BLaER1 treated with 17β-estradiol and CSF1 and Interleukin-3, amounts not matched to agents 10 nM and 100 nM (cell line): Measurements from ENCODE around the gene AFAP1L1.

Source experiments
- H3K27ac ChIP-seq, 11 experiments: shearing (Covaris generic); formaldehyde crosslinking; 2 replicates each; pipeline ENCODE4 v1.8.1; 2022
- H3K27me3 ChIP-seq, 11 experiments: shearing (Covaris generic); formaldehyde crosslinking; 2 replicates each; pipeline ENCODE4 v1.8.1; 2022
- H3K36me3 ChIP-seq, 11 experiments: shearing (Covaris generic); formaldehyde crosslinking; 2 replicates each; pipeline ENCODE4 v1.8.1; 2022
- H3K4me1 ChIP-seq, 10 experiments: shearing (Covaris generic); formaldehyde crosslinking; 2 replicates each; pipeline ENCODE4 v1.8.1; 2022
- H3K4me2 ChIP-seq, 11 experiments: shearing (Covaris generic); formaldehyde crosslinking; 2 replicates each; pipeline ENCODE4 v1.8.1; 2022
- H3K4me3 ChIP-seq, 10 experiments: shearing (Covaris generic); formaldehyde crosslinking; 2 replicates each; pipeline ENCODE4 v1.8.1; 2022
- H3K9ac ChIP-seq, 11 experiments: shearing (Covaris generic); formaldehyde crosslinking; 2 replicates each; pipeline ENCODE4 v1.8.1; 2022
- H3K9me3 ChIP-seq, 11 experiments: shearing (Covaris generic); formaldehyde crosslinking; replicated peaks in 1 of 11; 2 replicates each; pipeline ENCODE4 v1.8.1; 2022
- H4K20me1 ChIP-seq, 11 experiments: shearing (Covaris generic); formaldehyde crosslinking; 2 replicates each; pipeline ENCODE4 v1.8.1; 2022
- Cebpa-rat ChIP-seq, 11 experiments: shearing (Covaris generic); IDR thresholded peaks; 2 replicates each; pipeline ENCODE4 v1.8.1; 2022

Gene AFAP1L1

DNA sequence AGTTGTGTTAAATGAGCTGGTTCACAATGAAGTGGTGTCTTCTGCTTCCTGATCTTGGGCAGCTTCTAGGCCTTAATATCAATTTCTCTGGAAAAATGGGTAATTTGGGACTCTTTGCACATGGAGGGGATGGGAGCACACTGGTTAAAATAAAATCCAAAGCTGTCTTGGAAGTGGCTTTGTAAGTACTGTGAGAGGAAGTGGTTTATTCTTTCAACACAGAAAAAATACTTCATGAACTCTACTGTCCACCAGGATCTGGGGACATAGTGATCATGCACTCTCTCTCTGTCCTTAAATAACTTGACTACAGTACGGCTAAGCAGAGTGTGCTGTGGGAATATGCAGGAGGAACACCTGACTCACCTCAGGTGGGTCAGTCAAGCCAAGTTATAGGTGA lies 88.6 kb downstream of the AFAP1L1 start:
- Histone ChIP-seq H3K4me2 (peak overlapping the region; percentile 2 to 94 (median 87); a peak in 21 of 22 replicates), H4K20me1 (peaks cover 0 to 7% (median 0%) of the 10 kb centered on the region in 11 experiments; a peak in 4 of 22 replicates), H3K27me3 (no peaks in the 10 kb centered on the region), H3K9ac (peak overlapping the region in 5 of 11 experiments; percentile 15 to 40 (median 31); a peak in 7 of 22 replicates), H3K4me1 (peaks cover 31 to 55% (median 42%) of the 10 kb centered on the region in 10 experiments), H3K4me3 (peak overlapping the region in 2 of 10 experiments; percentile 17 to 30; a peak in 2 of 20 replicates), H3K36me3 (peaks cover 6 to 37% (median 19%) of the 10 kb centered on the region in 11 experiments; a peak in 20 of 22 replicates), H3K9me3 (no peaks in the 10 kb centered on the region), H3K27ac (peak overlapping the region in 8 of 11 experiments; percentile 11 to 72 (median 36); a peak in 13 of 22 replicates)
- TF ChIP-seq Cebpa-rat (IDR thresholded peaks at IDR 0.05) = no peak

DNA sequence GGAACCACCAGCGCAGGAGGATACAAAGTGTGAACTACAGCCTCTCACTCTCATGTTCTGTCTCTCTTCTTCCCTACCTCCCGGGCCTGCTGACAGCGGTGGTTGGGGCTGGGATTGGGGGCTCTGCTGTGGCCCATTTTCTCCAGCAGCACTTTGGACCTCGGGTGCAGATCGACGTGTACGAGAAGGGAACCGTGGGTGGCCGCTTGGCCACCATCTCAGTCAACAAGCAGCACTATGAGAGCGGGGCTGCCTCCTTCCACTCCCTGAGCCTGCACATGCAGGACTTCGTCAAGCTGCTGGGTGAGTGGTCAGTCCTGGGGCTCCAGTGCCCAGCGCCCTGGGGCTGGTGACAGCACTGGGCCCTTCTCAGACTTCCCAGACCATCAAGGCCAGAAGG lies 90.9 kb downstream of the AFAP1L1 start:
- Histone ChIP-seq H3K4me1 (peaks cover 31 to 52% (median 35%) of the 10 kb centered on the region in 10 experiments), H3K9me3 (no peaks in the 10 kb centered on the region), H3K9ac (no peak overlapping the region), H3K4me3 (no peak overlapping the region), H3K4me2 (no peak overlapping the region), H3K36me3 (peaks cover 0 to 41% (median 15%) of the 10 kb centered on the region in 11 experiments; a peak in 14 of 22 replicates), H3K27ac (no peak overlapping the region), H3K27me3 (no peaks in the 10 kb centered on the region), H4K20me1 (peaks cover 0 to 7% (median 0%) of the 10 kb centered on the region in 11 experiments; a peak in 4 of 22 replicates)
- no peak for TF ChIP-seq Cebpa-rat (IDR thresholded peaks at IDR 0.05)

DNA sequence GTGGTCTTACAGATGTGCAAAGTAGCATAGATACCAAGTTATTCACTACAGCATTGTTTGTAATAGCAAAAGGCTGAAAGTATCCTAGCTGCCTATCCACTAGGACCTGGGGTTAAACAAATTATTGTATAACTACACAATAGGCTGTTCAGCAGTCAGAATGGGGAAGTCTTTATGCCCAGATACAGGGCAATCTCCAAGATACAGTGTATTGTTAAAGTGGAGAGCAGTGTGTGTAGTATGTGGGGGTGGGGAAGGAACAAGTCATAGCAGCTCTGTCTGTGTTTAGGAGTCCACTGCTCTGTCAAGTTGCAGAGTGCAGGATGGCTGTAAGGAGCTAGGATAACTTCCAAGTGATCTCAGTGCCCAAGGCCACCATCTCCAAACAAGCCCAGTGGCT lies 91.7 kb downstream of the AFAP1L1 start:
- Histone ChIP-seq H3K27ac (no peak overlapping the region), H3K4me2 (peak overlapping the region in 3 of 11 experiments; percentile 2 to 24 (median 11); a peak in 3 of 22 replicates), H3K9me3 (no peaks in the 10 kb centered on the region), H4K20me1 (peaks cover 0 to 12% (median 0%) of the 10 kb centered on the region in 11 experiments; a peak in 4 of 22 replicates), H3K9ac (no peak overlapping the region), H3K4me3 (no peak overlapping the region), H3K36me3 (peaks cover 0 to 47% (median 16%) of the 10 kb centered on the region in 11 experiments; a peak in 16 of 22 replicates), H3K4me1 (peaks cover 32 to 55% (median 39%) of the 10 kb centered on the region in 10 experiments), H3K27me3 (no peaks in the 10 kb centered on the region)
- no peak for TF ChIP-seq Cebpa-rat (IDR thresholded peaks at IDR 0.05)

DNA sequence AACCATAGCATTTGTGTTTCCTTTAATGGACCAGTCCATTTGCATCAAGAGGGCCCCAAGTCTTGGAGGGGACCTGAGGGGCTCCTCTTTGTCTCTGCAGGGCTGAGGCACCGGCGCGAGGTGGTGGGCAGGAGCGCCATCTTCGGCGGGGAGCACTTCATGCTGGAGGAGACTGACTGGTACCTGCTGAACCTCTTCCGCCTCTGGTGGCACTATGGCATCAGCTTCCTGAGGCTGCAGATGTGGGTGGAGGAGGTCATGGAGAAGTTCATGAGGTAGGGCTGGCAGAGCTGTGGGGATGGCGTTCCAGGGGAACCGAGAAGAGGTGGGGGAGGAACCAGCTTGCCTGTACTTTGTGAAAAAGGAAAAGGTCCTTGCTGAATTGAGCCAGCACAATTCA lies 92.3 kb downstream of the AFAP1L1 start:
- Histone ChIP-seq H3K4me3 (no peak overlapping the region), H3K27ac (no peak overlapping the region), H3K4me2 (peak overlapping the region in 3 of 11 experiments; percentile 2 to 24 (median 11); a peak in 3 of 22 replicates), H3K9me3 (no peaks in the 10 kb centered on the region), H3K27me3 (no peaks in the 10 kb centered on the region), H3K36me3 (peaks cover 0 to 53% (median 21%) of the 10 kb centered on the region in 11 experiments; a peak in 16 of 22 replicates), H4K20me1 (peaks cover 0 to 14% (median 0%) of the 10 kb centered on the region in 11 experiments; a peak in 4 of 22 replicates), H3K9ac (no peak overlapping the region; a peak in 1 of 22 replicates), H3K4me1 (peaks cover 27 to 50% (median 34%) of the 10 kb centered on the region in 10 experiments)
- no peak for TF ChIP-seq Cebpa-rat (IDR thresholded peaks at IDR 0.05)

DNA sequence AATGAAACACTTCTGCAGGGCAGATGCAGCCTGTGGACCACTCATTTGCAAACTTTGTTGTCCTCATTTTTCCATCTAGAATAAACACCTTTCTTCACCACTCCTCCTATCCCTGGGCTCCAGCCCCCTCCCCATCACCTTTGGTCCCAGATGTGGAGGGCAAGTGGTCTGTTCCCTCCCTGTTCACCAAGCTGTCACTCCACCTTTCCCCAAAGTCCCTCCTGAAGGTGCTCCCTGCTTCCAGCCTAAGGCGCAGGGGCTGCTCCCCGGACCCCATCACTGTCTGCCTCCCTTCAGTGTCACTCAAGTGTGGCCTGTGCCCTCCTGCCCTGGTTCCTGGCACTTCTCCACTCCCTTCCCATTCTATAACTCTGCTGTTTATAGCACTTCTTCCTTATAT lies 93.1 kb downstream of the AFAP1L1 start:
- Histone ChIP-seq H4K20me1 (peaks cover 0 to 10% (median 0%) of the 10 kb centered on the region in 11 experiments; a peak in 3 of 22 replicates), H3K4me1 (peaks cover 19 to 42% (median 26%) of the 10 kb centered on the region in 10 experiments), H3K9ac (no peak overlapping the region), H3K9me3 (no peaks in the 10 kb centered on the region), H3K4me3 (no peak overlapping the region), H3K27ac (no peak overlapping the region), H3K27me3 (no peaks in the 10 kb centered on the region), H3K36me3 (peaks cover 0 to 57% (median 21%) of the 10 kb centered on the region in 11 experiments; a peak in 16 of 22 replicates), H3K4me2 (no peak overlapping the region)
- no peak for TF ChIP-seq Cebpa-rat (IDR thresholded peaks at IDR 0.05)

DNA sequence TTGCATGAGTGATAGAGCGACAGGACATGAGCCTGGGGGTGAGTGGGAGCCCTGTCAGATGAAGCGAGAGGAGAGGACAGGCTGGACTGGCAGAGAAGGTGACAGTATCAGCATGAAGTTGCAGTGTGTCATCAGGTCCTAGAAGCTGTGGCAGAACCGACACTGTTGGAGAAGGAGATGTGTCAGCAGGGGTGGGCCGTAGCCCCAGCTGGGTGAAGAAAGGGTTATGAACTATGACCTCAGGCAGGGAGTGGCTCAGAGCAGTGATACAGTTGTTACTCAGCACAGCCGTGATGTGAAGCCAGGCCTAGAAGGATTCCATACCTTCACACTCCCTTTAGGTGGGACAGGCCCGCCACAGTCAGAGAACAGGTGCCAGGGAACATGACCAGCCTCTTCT lies 93.8 kb downstream of the AFAP1L1 start:
- H4K20me1 ChIP-seq = peaks cover 0 to 10% (median 0%) of the 10 kb centered on the region in 11 experiments; a peak in 2 of 22 replicates
- H3K36me3 ChIP-seq = peaks cover 0 to 59% (median 21%) of the 10 kb centered on the region in 11 experiments; a peak in 16 of 22 replicates
- peaks cover 12 to 35% (median 19%) of the 10 kb centered on the region in 10 experiments for H3K4me1 ChIP-seq
- no peak overlapping the region for H3K4me2 ChIP-seq
- H3K9me3 ChIP-seq = no peaks in the 10 kb centered on the region
- no peak for TF ChIP-seq Cebpa-rat (IDR thresholded peaks at IDR 0.05)
- H3K27ac ChIP-seq = no peak overlapping the region
- H3K4me3 ChIP-seq = no peak overlapping the region
- H3K9ac ChIP-seq = no peak overlapping the region
- H3K27me3 ChIP-seq = no peaks in the 10 kb centered on the region

DNA sequence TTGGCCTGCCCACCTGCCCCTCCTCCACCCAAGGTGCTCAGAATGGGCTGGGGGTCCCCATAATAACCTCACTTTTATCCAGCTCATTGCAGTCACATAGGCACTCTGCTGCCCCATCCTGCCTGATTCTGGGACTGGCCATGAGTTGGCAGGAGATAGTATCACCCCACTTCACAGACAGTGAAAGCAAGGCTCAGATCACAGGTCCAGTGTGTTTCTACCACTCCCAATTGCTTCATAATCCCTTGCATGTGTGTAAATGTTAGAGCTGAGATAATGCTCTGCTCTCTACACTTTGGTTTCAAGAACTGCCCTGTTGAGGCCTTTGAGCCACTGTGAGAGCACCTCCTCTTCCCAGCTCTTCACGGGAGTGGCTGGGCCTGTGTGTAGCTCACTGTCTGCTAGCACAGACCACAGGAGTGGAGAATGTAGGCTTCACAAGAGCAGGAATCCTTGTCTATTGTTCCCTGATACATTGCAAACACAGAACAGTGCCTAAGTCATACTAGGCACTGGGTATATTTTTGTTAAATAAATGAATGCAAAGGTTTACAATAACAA lies 94.6 kb downstream of the AFAP1L1 start:
- no peak overlapping the region for H3K4me3 ChIP-seq
- no peaks in the 10 kb centered on the region for H3K27me3 ChIP-seq
- H3K9me3 ChIP-seq = no peaks in the 10 kb centered on the region
- H3K4me2 ChIP-seq = no peak overlapping the region
- H4K20me1 ChIP-seq = peaks cover 0 to 18% (median 0%) of the 10 kb centered on the region in 11 experiments; a peak in 1 of 22 replicates
- peaks cover 0 to 63% (median 21%) of the 10 kb centered on the region in 11 experiments; a peak in 16 of 22 replicates for H3K36me3 ChIP-seq
- H3K9ac ChIP-seq = no peak overlapping the region
- peaks cover 5 to 26% (median 13%) of the 10 kb centered on the region in 10 experiments; a peak in 19 of 20 replicates for H3K4me1 ChIP-seq
- H3K27ac ChIP-seq = no peak overlapping the region
- TF ChIP-seq Cebpa-rat (IDR thresholded peaks at IDR 0.05) = no peak

DNA sequence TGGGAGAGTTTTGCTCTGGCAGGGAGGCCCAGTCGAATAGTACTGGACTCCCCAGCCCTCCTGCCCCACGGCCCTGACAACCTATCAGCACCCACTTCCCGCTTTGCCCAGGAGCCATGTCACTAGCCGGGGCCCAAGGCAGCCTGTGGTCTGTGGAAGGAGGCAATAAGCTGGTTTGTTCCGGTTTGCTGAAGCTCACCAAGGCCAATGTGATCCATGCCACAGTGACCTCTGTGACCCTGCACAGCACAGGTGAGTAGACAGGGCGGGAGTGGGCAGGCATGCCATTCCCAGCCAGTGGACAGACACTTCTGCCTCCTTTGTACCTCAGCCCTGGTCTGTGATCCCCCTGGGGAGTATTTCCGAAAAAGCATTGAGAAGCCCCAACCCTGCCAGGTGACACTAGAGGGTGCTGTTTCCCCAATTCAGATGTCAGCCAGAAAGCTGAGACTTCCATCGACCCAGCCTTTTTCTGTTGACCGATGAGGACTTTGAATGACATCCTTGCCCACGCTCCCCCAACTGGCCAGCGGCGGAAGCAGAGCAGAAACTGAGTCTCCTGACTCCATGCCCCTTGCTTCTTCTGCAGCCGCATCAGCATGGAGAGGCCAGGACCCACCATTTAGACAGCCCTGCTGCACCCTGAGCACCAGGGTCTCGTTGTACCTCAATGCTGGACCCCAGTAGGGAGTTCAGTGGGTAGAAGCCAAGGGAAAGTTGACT lies 95.8 kb downstream of the AFAP1L1 start:
- TF ChIP-seq Cebpa-rat (IDR thresholded peaks at IDR 0.05) = no peak
- peaks cover 0 to 61% (median 21%) of the 10 kb centered on the region in 11 experiments; a peak in 16 of 22 replicates for H3K36me3 ChIP-seq
- H3K27me3 ChIP-seq = no peaks in the 10 kb centered on the region
- H3K4me1 ChIP-seq = peaks cover 14 to 36% (median 23%) of the 10 kb centered on the region in 10 experiments
- H3K9ac ChIP-seq = 0 out of 22 replicates have a peak overlapping the region, but pooled peaks of 1 of the 11 experiments have one; percentile 21
- peak overlapping the region in 10 of 11 experiments; percentile 2 to 61 (median 26); a peak in 13 of 22 replicates for H3K4me2 ChIP-seq
- H3K4me3 ChIP-seq = no peak overlapping the region
- peaks cover 0 to 24% (median 0%) of the 10 kb centered on the region in 11 experiments; a peak in 2 of 22 replicates for H4K20me1 ChIP-seq
- no peaks in the 10 kb centered on the region for H3K9me3 ChIP-seq
- peak overlapping the region in 3 of 11 experiments; percentile 4 to 20 (median 7); a peak in 2 of 22 replicates for H3K27ac ChIP-seq
